ENCODE results near the gene PTPRT.

- TF ChIP-seq POLR2AphosphoS5 (IDR thresholded peaks at IDR 0.05; ENCODE audit: low read depth, low read length): no peak
- TF ChIP-seq CTCF (IDR thresholded peaks at IDR 0.05 in 2 of 3, conservative IDR thresholded peaks at IDR 0.05 in 1 of 3; ENCODE audit: borderline replicate concordance in 1 of 3, insufficient read depth in 1 of 3, low read depth in 2 of 3, low read length in 2 of 3): no peak
- TF ChIP-seq EGR1 (IDR thresholded peaks at IDR 0.05; ENCODE audit: low read depth): no peak
- TF ChIP-seq ZNF274 (IDR thresholded peaks at IDR 0.05; ENCODE audit: low read depth, low read length): no peak
- TF ChIP-seq POLR2A (IDR thresholded peaks at IDR 0.05; ENCODE audit: borderline replicate concordance, extremely low read depth, insufficient read depth, insufficient read length): no peak
- no peak for TF ChIP-seq REST (IDR thresholded peaks at IDR 0.05; ENCODE audit: low read depth)
- no peak for TF ChIP-seq ZFX (IDR thresholded peaks at IDR 0.05)
- TF ChIP-seq TCF7L2 (IDR thresholded peaks at IDR 0.05; ENCODE audit: borderline replicate concordance, extremely low read depth, insufficient read depth, insufficient read length): no peak
- no peak for TF ChIP-seq CBX3 (IDR thresholded peaks at IDR 0.05; ENCODE audit: low read depth)
- no peak for TF ChIP-seq ZBTB33 (IDR thresholded peaks at IDR 0.05; ENCODE audit: extremely low read depth, insufficient replicate concordance, low read length)
Measured at GRCh38 chr20:42576167-42576566, 613.5 kb downstream of the PTPRT start.

Measured in HCT116 (cell line).